IMR-90 (cell line): ENCODE data around the gene OPN4. TPM values are rescaled to one million over a fixed set of nuclear protein-coding genes. Genes with fewer than 3 reads are reported as not detected.

ENCODE experiments used
- ATAC-seq: fragments of 200-7000 bp; cut with Tn5 transposase; 2 replicates; pipeline ENCODE4 v1.9.1; 2020; ENCODE audit warnings: low read depth, mild to moderate bottlenecking, moderate library complexity
- BruUV-seq: library from RNA; stranded (reverse); fragments of 400-500 nt; replicated peaks from 2 replicates; lab custom pipeline; 2021; lab: Mats Ljungman, UMichigan
- CTCF ChIA-PET: fragments of 300-600 bp; formaldehyde crosslinking; extraction: SDS; loops from one replicate; lab custom pipeline; 2021; ENCODE audit warnings: antibody characterized with exemption; lab: Yijun Ruan, JAX
- POLR2A ChIA-PET: fragments of 300-600 bp; sonication (Branson Sonifier 250); formaldehyde crosslinking; loops from one replicate; lab custom pipeline; 2022; ENCODE audit warnings: antibody characterized with exemption; ENCODE audit not compliant: unreplicated experiment; lab: Charles Lee
- DNase-seq: peaks from one replicate; pipeline ENCODE4 v3.0.0; 2013
- H2AFZ ChIP-seq: replicated peaks from 2 replicates; pipeline ENCODE3; 2013; ENCODE audit warnings: low read length, mild to moderate bottlenecking; ENCODE audit not compliant: poor library complexity
- H2AK5ac ChIP-seq: 2 replicates; pipeline ENCODE4 v1.6.1; 2013; ENCODE audit warnings: low read depth, low read length, inconsistent platforms
- H2AK9ac ChIP-seq: replicated peaks from 2 replicates; pipeline ENCODE3; 2013; ENCODE audit warnings: mild to moderate bottlenecking, low read depth, low read length, moderate library complexity; ENCODE audit not compliant: poor library complexity
- H2BK120ac ChIP-seq: 2 replicates; pipeline ENCODE4 v1.6.1; 2013; ENCODE audit warnings: low read depth, low read length, inconsistent platforms
- H2BK15ac ChIP-seq: 3 replicates; pipeline ENCODE4 v1.6.1; 2013; ENCODE audit warnings: low read depth, low read length, inconsistent platforms
- H2BK20ac ChIP-seq: 2 replicates; pipeline ENCODE4 v1.6.1; 2013; ENCODE audit warnings: low read depth, mild to moderate bottlenecking, inconsistent platforms, low read length, moderate library complexity
- H2BK5ac ChIP-seq: 2 replicates; pipeline ENCODE4 v1.6.1; 2013; ENCODE audit warnings: mild to moderate bottlenecking, low read depth, low read length, inconsistent platforms; ENCODE audit not compliant: poor library complexity, severe bottlenecking
- H3K14ac ChIP-seq: replicated peaks from 2 replicates; pipeline ENCODE4 v1.6.1; 2013; ENCODE audit warnings: low read depth, low read length, inconsistent platforms
- H3K18ac ChIP-seq: 2 replicates; pipeline ENCODE4 v1.6.1; 2013; ENCODE audit warnings: low read depth, low read length, control low read depth
- H3K23ac ChIP-seq: 2 replicates; pipeline ENCODE4 v1.6.1; 2013; ENCODE audit warnings: low read depth, low read length, inconsistent platforms
- H3K27ac ChIP-seq: 2 replicates; pipeline ENCODE4 v1.5.1; 2013; ENCODE audit warnings: mild to moderate bottlenecking, control low read depth, low read length; ENCODE audit not compliant: insufficient read depth
- H3K27me3 ChIP-seq: 2 replicates; pipeline ENCODE4 v1.6.1; 2013; ENCODE audit warnings: low read length; ENCODE audit not compliant: control insufficient read depth, insufficient read depth
- H3K36me3 ChIP-seq: 2 replicates; pipeline ENCODE4 v1.6.1; 2013; ENCODE audit warnings: low read length, mixed read lengths; ENCODE audit not compliant: control insufficient read depth, insufficient read depth
- H3K4ac ChIP-seq: 2 replicates; pipeline ENCODE4 v1.6.1; 2013; ENCODE audit warnings: low read depth, low read length, inconsistent platforms
- H3K4me1 ChIP-seq: 2 replicates; pipeline ENCODE4 v1.6.1; 2013; ENCODE audit warnings: low read length, mixed read lengths; ENCODE audit not compliant: control insufficient read depth, insufficient read depth
- H3K4me2 ChIP-seq: 2 replicates; pipeline ENCODE4 v1.6.1; 2013; ENCODE audit warnings: low read depth, mild to moderate bottlenecking, control low read depth, low read length, moderate library complexity
- H3K4me3 ChIP-seq: 2 replicates; pipeline ENCODE4 v1.5.1; 2013; ENCODE audit warnings: low read depth, mild to moderate bottlenecking, control low read depth, low read length, moderate library complexity; ENCODE audit not compliant: insufficient read depth
- H3K56ac ChIP-seq: 2 replicates; pipeline ENCODE4 v1.6.1; 2013; ENCODE audit warnings: low read length, inconsistent platforms; ENCODE audit not compliant: insufficient read depth; ENCODE audit errors: extremely low read depth
- H3K79me1 ChIP-seq, 2 experiments: 2 replicates each; pipeline ENCODE4 v1.6.1; 2013; ENCODE audit warnings: low read length in 2 of 2, inconsistent platforms in 1 of 2, low read depth in 1 of 2
- H3K9ac ChIP-seq: 2 replicates; pipeline ENCODE4 v1.6.1; 2013; ENCODE audit warnings: low read depth, low read length, control low read depth
- H3K9me1 ChIP-seq: 2 replicates; pipeline ENCODE4 v1.6.1; 2013; ENCODE audit warnings: low read length, inconsistent platforms; ENCODE audit not compliant: insufficient read depth
- H3K9me3 ChIP-seq: 2 replicates; pipeline ENCODE4 v1.6.1; 2013; ENCODE audit warnings: low read length; ENCODE audit not compliant: control insufficient read depth, insufficient read depth
- H4K20me1 ChIP-seq: 2 replicates; pipeline ENCODE4 v1.6.1; 2013; ENCODE audit warnings: low read length, inconsistent platforms; ENCODE audit not compliant: insufficient read depth
- H4K5ac ChIP-seq: 2 replicates; pipeline ENCODE4 v1.6.1; 2013; ENCODE audit warnings: mild to moderate bottlenecking, low read depth, low read length, control low read depth
- H4K8ac ChIP-seq, 2 experiments: 2 replicates each; pipeline ENCODE4 v1.6.1; 2013; ENCODE audit warnings: low read depth in 2 of 2, low read length in 2 of 2, control low read depth in 1 of 2, inconsistent platforms in 1 of 2
- H4K91ac ChIP-seq: 2 replicates; pipeline ENCODE4 v1.6.1; 2013; ENCODE audit warnings: low read depth, low read length, inconsistent platforms; ENCODE audit not compliant: insufficient read depth
- BHLHE40 ChIP-seq: fragments of 150-350 bp; IDR thresholded peaks from 2 replicates; pipeline ENCODE4 v1.6.1; 2016; ENCODE audit warnings: mild to moderate bottlenecking, low read depth, low read length
- CEBPB ChIP-seq: IDR thresholded peaks from 2 replicates; pipeline ENCODE4 v1.6.1; 2012; ENCODE audit warnings: low read depth, low read length, improper control_type of control experiment
- FOS ChIP-seq: fragments of 150-350 bp; IDR thresholded peaks from 2 replicates; pipeline ENCODE4 v1.6.1; 2016; ENCODE audit warnings: low read depth, low read length
- MAFK ChIP-seq: IDR thresholded peaks from 2 replicates; pipeline ENCODE4 v1.6.1; 2012; ENCODE audit warnings: low read depth, low read length, improper control_type of control experiment
- MXI1 ChIP-seq: IDR thresholded peaks from 2 replicates; pipeline ENCODE4 v1.6.1; 2012; ENCODE audit warnings: low read depth, mild to moderate bottlenecking, low read length, moderate library complexity, borderline replicate concordance
- NFE2L2 ChIP-seq: fragments of 150-350 bp; IDR thresholded peaks from 2 replicates; pipeline ENCODE4 v1.6.1; 2016; ENCODE audit warnings: low read depth, mild to moderate bottlenecking, low read length
- POLR2A ChIP-seq: IDR thresholded peaks from 2 replicates; pipeline ENCODE4 v1.6.1; 2012; ENCODE audit warnings: mild to moderate bottlenecking, low read depth, low read length
- RCOR1 ChIP-seq: IDR thresholded peaks from 2 replicates; pipeline ENCODE4 v1.6.1; 2012; ENCODE audit warnings: mild to moderate bottlenecking, low read length, improper control_type of control experiment; ENCODE audit not compliant: insufficient replicate concordance
- SMC3 ChIP-seq: fragments of 150-350 bp; IDR thresholded peaks from 2 replicates; pipeline ENCODE4 v1.6.1; 2016; ENCODE audit warnings: low read depth, mild to moderate bottlenecking, antibody characterized with exemption, low read length, moderate library complexity
- WGBS, 2 experiments: methylation state at CpG; one replicate each; pipeline versions ENCODE4 v1.1.5 to v1.1.7; 2013; ENCODE audit warnings: missing lambda C conversion rate in 2 of 2; ENCODE audit not compliant: insufficient read length in 1 of 2; ENCODE audit errors: extremely low coverage in 2 of 2; 5-methylcytosine and 5-hydroxymethylcytosine counted together
- dilution Hi-C: fragments of 300-500 bp; cut with HindIII; formaldehyde crosslinking; loops from one replicate; pipeline ENCODE4 v1.14.3; 2018; ENCODE audit warnings: low sequenced_read_pairs; ENCODE audit not compliant: unreplicated experiment
- in situ Hi-C: fragments of 300-500 bp; cut with MboI; formaldehyde crosslinking; loops from 3 replicates; pipeline ENCODE4 v1.14.3; 2019; ENCODE audit warnings: low sequenced_read_pairs, inconsistent platforms, mixed read lengths
- intact Hi-C: fragments of 100-400 bp; cut with micrococcal nuclease; formaldehyde crosslinking; loops from 2 replicates; pipeline ENCODE4 v1.10.0; 2022
- polyA plus RNA-seq, 3 experiments: library from polyadenylated mRNA; depleted of rRNA; stranded (reverse); fragments of >200 nt; gene quantifications; 2 replicates each; pipeline ENCODE4 v1.2.3, GENCODE V29; 2012; ENCODE audit warnings: low replicate concordance in 1 of 3
- total RNA-seq: library from RNA; depleted of rRNA; stranded (reverse); fragments of >200 nt; gene quantifications from 2 replicates; pipeline ENCODE4 v1.2.3, GENCODE V29; 2012
- TF ChIP-seq, protein P1 (sequence below): fragments of 150-350 bp; IDR thresholded peaks from 2 replicates; pipeline ENCODE4 v1.6.1; 2016; ENCODE audit warnings: low read depth, mild to moderate bottlenecking, low read length, moderate library complexity, borderline replicate concordance
- TF ChIP-seq, protein P2 (sequence below): fragments of 150-350 bp; IDR thresholded peaks from 2 replicates; pipeline ENCODE4 v1.6.1; 2017; ENCODE audit warnings: mild to moderate bottlenecking, antibody characterized with exemption, low read length, low read depth
- TF ChIP-seq, protein P3 (sequence below): conservative IDR thresholded peaks from 2 replicates; pipeline ENCODE4 v1.5.1; 2012; ENCODE audit warnings: mild to moderate bottlenecking, low read depth, low read length, improper control_type of control experiment

OPN4 gene
- total and polyA plus RNA-seq, 2 of the 4 experiments (the other 2 are of a cell fraction): 0.03 TPM; not detected in 1

DNA sequence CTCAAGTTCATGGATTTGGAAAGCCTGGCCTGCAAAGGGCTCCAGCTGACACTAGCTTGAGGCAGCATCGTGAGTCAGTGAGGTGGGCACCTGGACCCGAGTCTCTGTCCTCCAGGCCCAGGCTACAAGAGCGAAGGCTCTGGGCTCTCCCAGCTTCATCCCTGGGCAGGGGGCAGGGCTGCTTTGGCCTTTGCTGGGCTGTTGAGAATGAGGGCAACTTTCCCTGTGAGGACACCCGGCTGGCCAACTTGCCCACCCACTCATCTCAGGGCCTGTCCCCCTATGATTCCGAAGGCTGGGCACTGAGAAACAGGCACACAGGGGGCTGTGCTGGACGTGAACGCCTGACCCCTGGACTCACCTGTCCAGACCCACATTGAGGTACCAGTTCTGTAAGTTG lies 38.3 kb downstream of the OPN4 start:
- H4K5ac ChIP-seq: no peak overlapping the region
- no peak for DNase-seq
- H3K4ac ChIP-seq: no peak overlapping the region
- H3K18ac ChIP-seq: no peak overlapping the region
- peaks cover 13% of the 10 kb centered on the region for H3K4me1 ChIP-seq
- no peak overlapping the region for H3K9ac ChIP-seq
- no peaks in the 10 kb centered on the region for H4K20me1 ChIP-seq
- H3K27me3 ChIP-seq: no peaks in the 10 kb centered on the region
- BruUV-seq: no TSS peak
- no peak for TF ChIP-seq NFE2L2
- no peak for TF ChIP-seq MXI1
- TF ChIP-seq RCOR1: no peak
- TF ChIP-seq FOS: no peak
- TF ChIP-seq, protein P1, sequence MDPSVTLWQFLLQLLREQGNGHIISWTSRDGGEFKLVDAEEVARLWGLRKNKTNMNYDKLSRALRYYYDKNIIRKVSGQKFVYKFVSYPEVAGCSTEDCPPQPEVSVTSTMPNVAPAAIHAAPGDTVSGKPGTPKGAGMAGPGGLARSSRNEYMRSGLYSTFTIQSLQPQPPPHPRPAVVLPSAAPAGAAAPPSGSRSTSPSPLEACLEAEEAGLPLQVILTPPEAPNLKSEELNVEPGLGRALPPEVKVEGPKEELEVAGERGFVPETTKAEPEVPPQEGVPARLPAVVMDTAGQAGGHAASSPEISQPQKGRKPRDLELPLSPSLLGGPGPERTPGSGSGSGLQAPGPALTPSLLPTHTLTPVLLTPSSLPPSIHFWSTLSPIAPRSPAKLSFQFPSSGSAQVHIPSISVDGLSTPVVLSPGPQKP: no peak
- no peak for TF ChIP-seq BHLHE40
- no peak for TF ChIP-seq SMC3
- no peak for TF ChIP-seq POLR2A
- no peak for TF ChIP-seq CEBPB
- TF ChIP-seq, protein P2, sequence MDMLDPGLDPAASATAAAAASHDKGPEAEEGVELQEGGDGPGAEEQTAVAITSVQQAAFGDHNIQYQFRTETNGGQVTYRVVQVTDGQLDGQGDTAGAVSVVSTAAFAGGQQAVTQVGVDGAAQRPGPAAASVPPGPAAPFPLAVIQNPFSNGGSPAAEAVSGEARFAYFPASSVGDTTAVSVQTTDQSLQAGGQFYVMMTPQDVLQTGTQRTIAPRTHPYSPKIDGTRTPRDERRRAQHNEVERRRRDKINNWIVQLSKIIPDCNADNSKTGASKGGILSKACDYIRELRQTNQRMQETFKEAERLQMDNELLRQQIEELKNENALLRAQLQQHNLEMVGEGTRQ: no peak
- TF ChIP-seq, protein P3, sequence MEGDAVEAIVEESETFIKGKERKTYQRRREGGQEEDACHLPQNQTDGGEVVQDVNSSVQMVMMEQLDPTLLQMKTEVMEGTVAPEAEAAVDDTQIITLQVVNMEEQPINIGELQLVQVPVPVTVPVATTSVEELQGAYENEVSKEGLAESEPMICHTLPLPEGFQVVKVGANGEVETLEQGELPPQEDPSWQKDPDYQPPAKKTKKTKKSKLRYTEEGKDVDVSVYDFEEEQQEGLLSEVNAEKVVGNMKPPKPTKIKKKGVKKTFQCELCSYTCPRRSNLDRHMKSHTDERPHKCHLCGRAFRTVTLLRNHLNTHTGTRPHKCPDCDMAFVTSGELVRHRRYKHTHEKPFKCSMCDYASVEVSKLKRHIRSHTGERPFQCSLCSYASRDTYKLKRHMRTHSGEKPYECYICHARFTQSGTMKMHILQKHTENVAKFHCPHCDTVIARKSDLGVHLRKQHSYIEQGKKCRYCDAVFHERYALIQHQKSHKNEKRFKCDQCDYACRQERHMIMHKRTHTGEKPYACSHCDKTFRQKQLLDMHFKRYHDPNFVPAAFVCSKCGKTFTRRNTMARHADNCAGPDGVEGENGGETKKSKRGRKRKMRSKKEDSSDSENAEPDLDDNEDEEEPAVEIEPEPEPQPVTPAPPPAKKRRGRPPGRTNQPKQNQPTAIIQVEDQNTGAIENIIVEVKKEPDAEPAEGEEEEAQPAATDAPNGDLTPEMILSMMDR: no peak
- TF ChIP-seq MAFK: no peak
- peaks cover 9% of the 10 kb centered on the region for H3K9me1 ChIP-seq
- 100% methylated on average over 1 of the region's 7 CpGs; no CpG with 5 or more reads in 1 of the 2 experiments for WGBS, 2 experiments
- no peak overlapping the region for H3K27ac ChIP-seq
- no peak overlapping the region for H2BK15ac ChIP-seq
- no peak overlapping the region for H2BK5ac ChIP-seq
- CTCF ChIA-PET: interaction anchor here (0.6 to 1.6 kb wide), 4 partner anchors 18 to 452 kb away, joined by 3 to 12 read pairs (median 4); no protein-coding TSS in a partner anchor
- H2AK9ac ChIP-seq: no peak overlapping the region
- ATAC-seq: no peak
- no peak overlapping the region for H3K4me2 ChIP-seq
- no peak overlapping the region for H2BK120ac ChIP-seq
- H3K79me1 ChIP-seq: no peaks in the 10 kb centered on the region
- intact Hi-C loops: loop anchor here (1.0 to 2.0 kb wide), 2 partner anchors 207 to 246 kb away; no protein-coding TSS in a partner anchor
- POLR2A ChIA-PET: no interaction called here
- H2BK20ac ChIP-seq: no peak overlapping the region
- H3K56ac ChIP-seq: no peak overlapping the region
- no peak overlapping the region for H2AFZ ChIP-seq
- no peaks in the 10 kb centered on the region for H3K36me3 ChIP-seq
- no peak overlapping the region for H2AK5ac ChIP-seq
- H3K9me3 ChIP-seq: no peaks in the 10 kb centered on the region
- H3K4me3 ChIP-seq: no peak overlapping the region
- in situ Hi-C loops: no loop called here
- no peak overlapping the region for H4K8ac ChIP-seq
- H3K14ac ChIP-seq: no peak overlapping the region
- dilution Hi-C loops: no loop called here
- H4K91ac ChIP-seq: no peak overlapping the region
- no peak overlapping the region for H3K23ac ChIP-seq
